Testis (tissue), 2 donors: ENCODE results near the gene LRRC7.

Experiments
- POLR2A ChIP-seq: fragments of 450-650 bp; IDR thresholded peaks from one replicate; pipeline ENCODE4 v1.6.1; 2017; ENCODE audit warnings: antibody characterized with exemption, mild to moderate bottlenecking, moderate library complexity
- TF ChIP-seq, protein P1 (sequence below), 3 experiments: fragments of 450-650 bp in 2 of 3; fragments of 200-600 bp in 1 of 3; sonication (generic) in 1 of 3; IDR thresholded peaks; one replicate each; pipeline ENCODE4 v1.5.1; 2016 to 2019; ENCODE audit warnings: antibody characterized with exemption in 3 of 3, mild to moderate bottlenecking in 2 of 3, moderate library complexity in 1 of 3

DNA sequence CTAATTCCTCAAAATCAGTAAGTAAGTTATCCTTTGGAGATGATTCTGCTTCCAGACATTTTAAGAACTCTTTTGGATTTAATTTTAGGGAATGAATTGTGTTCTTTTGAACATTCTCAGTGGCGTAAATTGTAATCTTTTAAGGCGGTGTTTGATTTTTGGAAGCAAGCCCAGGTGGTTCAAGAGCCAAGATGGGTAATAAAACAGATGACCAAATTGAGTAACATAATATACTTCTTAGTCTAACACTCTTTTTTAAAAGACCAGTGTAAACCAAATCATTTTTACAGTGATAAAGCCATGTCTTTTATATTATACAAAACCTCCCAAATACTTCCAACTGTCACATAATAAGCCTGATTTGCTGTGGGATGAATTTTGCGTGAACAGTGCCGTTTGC, 503.9 kb downstream of the LRRC7 start:
- TF ChIP-seq, protein P1, sequence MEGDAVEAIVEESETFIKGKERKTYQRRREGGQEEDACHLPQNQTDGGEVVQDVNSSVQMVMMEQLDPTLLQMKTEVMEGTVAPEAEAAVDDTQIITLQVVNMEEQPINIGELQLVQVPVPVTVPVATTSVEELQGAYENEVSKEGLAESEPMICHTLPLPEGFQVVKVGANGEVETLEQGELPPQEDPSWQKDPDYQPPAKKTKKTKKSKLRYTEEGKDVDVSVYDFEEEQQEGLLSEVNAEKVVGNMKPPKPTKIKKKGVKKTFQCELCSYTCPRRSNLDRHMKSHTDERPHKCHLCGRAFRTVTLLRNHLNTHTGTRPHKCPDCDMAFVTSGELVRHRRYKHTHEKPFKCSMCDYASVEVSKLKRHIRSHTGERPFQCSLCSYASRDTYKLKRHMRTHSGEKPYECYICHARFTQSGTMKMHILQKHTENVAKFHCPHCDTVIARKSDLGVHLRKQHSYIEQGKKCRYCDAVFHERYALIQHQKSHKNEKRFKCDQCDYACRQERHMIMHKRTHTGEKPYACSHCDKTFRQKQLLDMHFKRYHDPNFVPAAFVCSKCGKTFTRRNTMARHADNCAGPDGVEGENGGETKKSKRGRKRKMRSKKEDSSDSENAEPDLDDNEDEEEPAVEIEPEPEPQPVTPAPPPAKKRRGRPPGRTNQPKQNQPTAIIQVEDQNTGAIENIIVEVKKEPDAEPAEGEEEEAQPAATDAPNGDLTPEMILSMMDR (IDR thresholded peaks at IDR 0.05), result no peak
- TF ChIP-seq POLR2A, result no peak
